ENCODE data around the gene SLC2A6. TPM values are rescaled to one million over a fixed set of nuclear protein-coding genes. Genes with fewer than 3 reads are reported as not detected.

Gene SLC2A6
- total and polyA plus RNA-seq, 2 experiments from 2014 or later, result 7.3 to 10.6 TPM

GRCh38 chr9:133521122-133522072 lies 42.5 kb upstream of the SLC2A6 start:
- H3K79me2 ChIP-seq, result no peaks in the 10 kb centered on the region
- no peaks in the 10 kb centered on the region for H3K36me3 ChIP-seq (replicated peaks; ENCODE audit: insufficient read depth, low read depth)
- TF ChIP-seq EZH2phosphoT487 (IDR thresholded peaks at IDR 0.05; ENCODE audit: low read depth, severe bottlenecking, unreplicated experiment) (no peak), EZH2 (IDR thresholded peaks at IDR 0.05; ENCODE audit: borderline replicate concordance) (no peak)
- TF ChIP-seq, protein P1, sequence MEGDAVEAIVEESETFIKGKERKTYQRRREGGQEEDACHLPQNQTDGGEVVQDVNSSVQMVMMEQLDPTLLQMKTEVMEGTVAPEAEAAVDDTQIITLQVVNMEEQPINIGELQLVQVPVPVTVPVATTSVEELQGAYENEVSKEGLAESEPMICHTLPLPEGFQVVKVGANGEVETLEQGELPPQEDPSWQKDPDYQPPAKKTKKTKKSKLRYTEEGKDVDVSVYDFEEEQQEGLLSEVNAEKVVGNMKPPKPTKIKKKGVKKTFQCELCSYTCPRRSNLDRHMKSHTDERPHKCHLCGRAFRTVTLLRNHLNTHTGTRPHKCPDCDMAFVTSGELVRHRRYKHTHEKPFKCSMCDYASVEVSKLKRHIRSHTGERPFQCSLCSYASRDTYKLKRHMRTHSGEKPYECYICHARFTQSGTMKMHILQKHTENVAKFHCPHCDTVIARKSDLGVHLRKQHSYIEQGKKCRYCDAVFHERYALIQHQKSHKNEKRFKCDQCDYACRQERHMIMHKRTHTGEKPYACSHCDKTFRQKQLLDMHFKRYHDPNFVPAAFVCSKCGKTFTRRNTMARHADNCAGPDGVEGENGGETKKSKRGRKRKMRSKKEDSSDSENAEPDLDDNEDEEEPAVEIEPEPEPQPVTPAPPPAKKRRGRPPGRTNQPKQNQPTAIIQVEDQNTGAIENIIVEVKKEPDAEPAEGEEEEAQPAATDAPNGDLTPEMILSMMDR (IDR thresholded peaks at IDR 0.05; ENCODE audit: poor library complexity), result no peak
- no peaks in the 10 kb centered on the region for H4K20me1 ChIP-seq (ENCODE audit: insufficient read depth, poor library complexity, severe bottlenecking)
- H3K9me3 ChIP-seq (ENCODE audit: low read depth), result no peaks in the 10 kb centered on the region
- no peak overlapping the region for H3K27ac ChIP-seq
- no peaks in the 10 kb centered on the region for H3K9me2 ChIP-seq (replicated peaks; ENCODE audit: insufficient read depth)
- H2AFZ ChIP-seq, result no peak overlapping the region
- H3K4me3 ChIP-seq, result no peak overlapping the region
- no peak for DNase-seq (ENCODE audit: low spot score)
- no peaks in the 10 kb centered on the region for H3K27me3 ChIP-seq
- no peak overlapping the region for H3K4me2 ChIP-seq
- 89% methylated on average over 21 of the region's 21 CpGs for WGBS (ENCODE audit: low lambda C conversion rate, missing lambda C conversion rate)
- H3K4me1 ChIP-seq (ENCODE audit: insufficient read depth), result peaks cover 8% of the 10 kb centered on the region

DNA sequence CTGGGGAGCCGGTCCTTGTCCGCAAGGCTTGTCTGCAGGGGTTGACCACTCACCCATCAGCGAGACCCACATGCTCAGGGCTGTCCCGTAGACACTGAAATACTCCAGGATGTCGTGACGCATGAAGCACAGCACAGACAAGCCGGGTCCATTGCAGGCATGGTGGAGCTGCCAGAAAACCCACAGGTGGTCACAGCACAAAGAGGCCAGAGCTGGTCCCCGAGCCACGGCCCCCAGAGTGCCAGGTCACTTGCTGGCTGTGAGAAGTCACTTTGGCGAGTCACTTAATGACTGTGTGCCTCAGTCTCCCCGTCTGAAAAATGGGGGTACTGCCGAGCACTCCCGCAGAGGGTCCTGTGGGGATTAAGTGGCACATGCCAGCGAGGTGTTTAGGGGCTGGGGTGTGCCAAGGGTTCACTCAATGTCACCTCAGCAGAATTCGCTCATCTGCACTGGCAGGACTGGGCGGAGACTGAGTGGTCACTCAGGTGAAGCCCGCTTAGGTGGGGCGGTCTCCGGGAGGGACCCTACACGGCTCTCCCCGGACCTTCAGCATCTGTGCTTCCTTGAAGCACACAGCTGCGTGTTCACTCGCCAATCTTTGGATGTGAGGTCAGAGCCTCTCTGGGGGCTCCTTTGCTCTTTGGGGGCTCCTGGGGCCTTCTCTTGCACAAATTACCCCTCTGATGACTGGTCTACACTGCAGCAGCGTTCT lies 41.4 kb upstream of the SLC2A6 start:
- TF ChIP-seq EZH2 (IDR thresholded peaks at IDR 0.05; ENCODE audit: borderline replicate concordance) (no peak), EZH2phosphoT487 (IDR thresholded peaks at IDR 0.05; ENCODE audit: low read depth, severe bottlenecking, unreplicated experiment) (no peak)
- TF ChIP-seq, protein P1 (IDR thresholded peaks at IDR 0.05; ENCODE audit: poor library complexity), result no peak
- 93% methylated on average over 24 of the region's 24 CpGs for WGBS (ENCODE audit: low lambda C conversion rate, missing lambda C conversion rate)
- H3K27ac ChIP-seq, result no peak overlapping the region

GRCh38 chr9:133519693-133520092 lies 40.8 kb upstream of the SLC2A6 start:
- 74% methylated on average over 7 of the region's 7 CpGs for WGBS (ENCODE audit: low lambda C conversion rate, missing lambda C conversion rate)
- peaks cover under 1% of the 10 kb centered on the region for H3K4me1 ChIP-seq (ENCODE audit: insufficient read depth)
- no peaks in the 10 kb centered on the region for H3K27me3 ChIP-seq
- no peaks in the 10 kb centered on the region for H4K20me1 ChIP-seq (ENCODE audit: insufficient read depth, poor library complexity, severe bottlenecking)
- H3K36me3 ChIP-seq (replicated peaks; ENCODE audit: insufficient read depth, low read depth), result no peaks in the 10 kb centered on the region
- no peak overlapping the region for H3K27ac ChIP-seq
- no peak overlapping the region for H2AFZ ChIP-seq
- no peak overlapping the region for H3K4me3 ChIP-seq
- no peak overlapping the region for H3K4me2 ChIP-seq
- TF ChIP-seq EZH2phosphoT487 (IDR thresholded peaks at IDR 0.05; ENCODE audit: low read depth, severe bottlenecking, unreplicated experiment) (no peak), EZH2 (IDR thresholded peaks at IDR 0.05; ENCODE audit: borderline replicate concordance) (no peak)
- TF ChIP-seq, protein P1 (IDR thresholded peaks at IDR 0.05; ENCODE audit: poor library complexity), result no peak
- H3K9me3 ChIP-seq (ENCODE audit: low read depth), result no peaks in the 10 kb centered on the region
- DNase-seq (ENCODE audit: low spot score), result no peak
- no peaks in the 10 kb centered on the region for H3K9me2 ChIP-seq (replicated peaks; ENCODE audit: insufficient read depth)
- H3K79me2 ChIP-seq, result no peaks in the 10 kb centered on the region

More for the DNA sequence above, 41.4 kb upstream of the SLC2A6 start:
- H3K9me3 ChIP-seq (ENCODE audit: low read depth), result no peaks in the 10 kb centered on the region
- no peaks in the 10 kb centered on the region for H3K9me2 ChIP-seq (replicated peaks; ENCODE audit: insufficient read depth)
- H3K4me1 ChIP-seq (ENCODE audit: insufficient read depth), result no peaks in the 10 kb centered on the region
- no peaks in the 10 kb centered on the region for H3K79me2 ChIP-seq
- no peaks in the 10 kb centered on the region for H3K27me3 ChIP-seq
- no peak overlapping the region for H3K4me3 ChIP-seq
- no peak overlapping the region for H3K4me2 ChIP-seq
- H2AFZ ChIP-seq, result no peak overlapping the region
- DNase-seq (ENCODE audit: low spot score), result no peak
- no peaks in the 10 kb centered on the region for H3K36me3 ChIP-seq (replicated peaks; ENCODE audit: insufficient read depth, low read depth)
- H4K20me1 ChIP-seq (ENCODE audit: insufficient read depth, poor library complexity, severe bottlenecking), result no peaks in the 10 kb centered on the region
